Caco-2 (cell line): ENCODE measurements around the gene AGAP1. TPM values are rescaled to one million over a fixed set of nuclear protein-coding genes. Genes with fewer than 3 reads are reported as not detected.

ENCODE experiments used
- BruUV-seq: library from RNA; stranded (reverse); fragments of 400-500 nt; replicated peaks from 2 replicates; lab custom pipeline; 2021; lab: Mats Ljungman, UMichigan
- CTCF ChIA-PET: fragments of 300-600 bp; sonication (Branson Sonifier 250); formaldehyde crosslinking; loops from one replicate; lab custom pipeline; 2022; ENCODE audit warnings: antibody characterized with exemption; lab: Charles Lee
- POLR2A ChIA-PET: fragments of 300-600 bp; sonication (Branson Sonifier 250); formaldehyde crosslinking; loops from one replicate; lab custom pipeline; 2022; ENCODE audit warnings: antibody characterized with exemption; lab: Charles Lee
- DNase-seq, 2 experiments: peaks; one replicate each; pipeline versions ENCODE4 v3.0.0 to v3.0.0-alpha.2; 2020 to 2022
- H3K27me3 ChIP-seq: replicated peaks from 2 replicates; pipeline ENCODE4 v1.6.0; 2011; ENCODE audit warnings: low read length; ENCODE audit not compliant: control insufficient read depth, insufficient read depth
- H3K36me3 ChIP-seq: 2 replicates; pipeline ENCODE4 v1.5.1; 2011; ENCODE audit warnings: low read length; ENCODE audit not compliant: control insufficient read depth, insufficient read depth
- H3K4me1 ChIP-seq: fragments of 250-450 bp; sonication (Bioruptor Pico); 2 replicates; pipeline ENCODE4 v1.5.1; 2020; ENCODE audit warnings: mild to moderate bottlenecking
- H3K4me3 ChIP-seq: 2 replicates; pipeline ENCODE4 v1.5.1; 2011; ENCODE audit warnings: low read depth, mild to moderate bottlenecking, control low read depth, low read length
- H3K9me3 ChIP-seq: fragments of 250-450 bp; sonication (Bioruptor Pico); 2 replicates; pipeline ENCODE4 v1.5.1; 2020; ENCODE audit warnings: mild to moderate bottlenecking, moderate library complexity
- H3K27ac Mint-ChIP-seq: one replicate; pipeline ENCODE4 v1.8.0; 2022; ENCODE audit warnings: mixed read lengths; ENCODE audit not compliant: unreplicated experiment
- H3K27me3 Mint-ChIP-seq: one replicate; pipeline ENCODE4 v1.8.0; 2022; ENCODE audit warnings: mixed read lengths; ENCODE audit not compliant: insufficient read depth, unreplicated experiment
- H3K36me3 Mint-ChIP-seq: one replicate; pipeline ENCODE4 v1.8.0; 2022; ENCODE audit warnings: mild to moderate bottlenecking, mixed read lengths; ENCODE audit not compliant: insufficient read depth, unreplicated experiment
- H3K4me1 Mint-ChIP-seq: one replicate; pipeline ENCODE4 v1.8.0; 2022; ENCODE audit warnings: low read depth, mixed read lengths; ENCODE audit not compliant: unreplicated experiment
- H3K4me3 Mint-ChIP-seq: one replicate; pipeline ENCODE4 v1.8.0; 2022; ENCODE audit warnings: mild to moderate bottlenecking, moderate library complexity, mixed read lengths; ENCODE audit not compliant: unreplicated experiment
- H3K9me3 Mint-ChIP-seq: one replicate; pipeline ENCODE4 v1.8.0; 2022; ENCODE audit warnings: mixed read lengths; ENCODE audit not compliant: unreplicated experiment
- CTCF ChIP-seq, 2 experiments: fragments of 200-600 bp in 1 of 2; IDR thresholded peaks; 1 replicate in 1 of 2; 2 replicates in 1 of 2; pipeline versions ENCODE4 v1.5.1 to v1.8.0; 2011 to 2022; ENCODE audit warnings: antibody characterized with exemption in 1 of 2, control low read depth in 1 of 2, inconsistent platforms in 1 of 2, low read depth in 1 of 2, low read length in 1 of 2, mild to moderate bottlenecking in 1 of 2, moderate library complexity in 1 of 2; ENCODE audit not compliant: insufficient read depth in 1 of 2, severe bottlenecking in 1 of 2, unreplicated experiment in 1 of 2
- intact Hi-C: fragments of 100-400 bp; cut with micrococcal nuclease; formaldehyde crosslinking; loops from one replicate; pipeline ENCODE4 v1.10.0; 2022; ENCODE audit not compliant: unreplicated experiment
- total RNA-seq: library from RNA; stranded (reverse); gene quantifications from 2 replicates; pipeline ENCODE4 v1.2.3, GENCODE V29; 2022

AGAP1 gene
- total RNA-seq, 1 experiment from 2014 or later: 41.7 TPM

DNA sequence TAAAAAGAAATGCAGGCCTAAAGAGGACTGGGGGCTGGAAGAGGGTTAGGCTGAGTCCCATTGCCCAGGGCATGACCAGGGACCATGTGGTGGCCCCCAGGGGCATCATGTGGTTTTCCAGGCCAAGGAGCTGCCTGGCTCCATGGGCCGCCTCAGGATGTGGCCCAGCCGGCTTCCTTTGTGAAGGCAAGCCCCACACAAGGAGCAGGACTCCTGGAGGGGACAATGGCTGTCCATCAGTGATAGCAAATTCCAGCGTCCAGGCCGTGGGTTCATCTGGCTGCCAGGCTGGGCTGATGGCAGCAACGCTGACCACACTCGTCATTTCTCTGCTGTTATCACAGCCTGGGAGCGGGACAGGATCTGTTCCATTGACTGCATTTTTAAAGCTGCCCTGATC lies 591.8 kb downstream of the AGAP1 start:
- Mint-ChIP-seq H3K4me1 (no peaks in the 10 kb centered on the region), H3K27ac (no peak overlapping the region), H3K27me3 (no peaks in the 10 kb centered on the region), H3K4me3 (no peak overlapping the region), H3K36me3 (no peaks in the 10 kb centered on the region), H3K9me3 (no peaks in the 10 kb centered on the region)
- no peaks in the 10 kb centered on the region for H3K27me3 ChIP-seq
- intact Hi-C loops: no loop called here
- H3K36me3 ChIP-seq: no peaks in the 10 kb centered on the region
- ChIA-PET CTCF (no interaction called here), POLR2A (no interaction called here)
- no peak for TF ChIP-seq CTCF (IDR thresholded peaks at IDR 0.05; ENCODE audit: insufficient read depth in 1 of 2, low read depth in 1 of 2, low read length in 1 of 2, severe bottlenecking in 1 of 2, unreplicated experiment in 1 of 2)
- no peak for DNase-seq
- no peaks in the 10 kb centered on the region for H3K9me3 ChIP-seq
- BruUV-seq: no TSS peak
- no peak overlapping the region for H3K4me3 ChIP-seq
- H3K4me1 ChIP-seq: no peaks in the 10 kb centered on the region

- Histone ChIP-seq H3K9me3 (no peaks in the 10 kb centered on the region), H3K27me3 (no peaks in the 10 kb centered on the region), H3K4me3 (no peak overlapping the region), H3K36me3 (no peaks in the 10 kb centered on the region), H3K4me1 (no peaks in the 10 kb centered on the region)
- Mint-ChIP-seq H3K4me3 (no peak overlapping the region), H3K27me3 (no peaks in the 10 kb centered on the region), H3K36me3 (no peaks in the 10 kb centered on the region), H3K4me1 (no peaks in the 10 kb centered on the region), H3K9me3 (no peaks in the 10 kb centered on the region), H3K27ac (no peak overlapping the region)
- POLR2A ChIA-PET: no interaction called here
- no peak for DNase-seq
- BruUV-seq: no TSS peak
- no peak for TF ChIP-seq CTCF (IDR thresholded peaks at IDR 0.05; ENCODE audit: insufficient read depth in 1 of 2, low read depth in 1 of 2, low read length in 1 of 2, severe bottlenecking in 1 of 2, unreplicated experiment in 1 of 2)
- CTCF ChIA-PET: no interaction called here
- intact Hi-C loops: no loop called here
Measured at GRCh38 chr2:236086403-236086970, 592.6 kb downstream of the AGAP1 start.

DNA sequence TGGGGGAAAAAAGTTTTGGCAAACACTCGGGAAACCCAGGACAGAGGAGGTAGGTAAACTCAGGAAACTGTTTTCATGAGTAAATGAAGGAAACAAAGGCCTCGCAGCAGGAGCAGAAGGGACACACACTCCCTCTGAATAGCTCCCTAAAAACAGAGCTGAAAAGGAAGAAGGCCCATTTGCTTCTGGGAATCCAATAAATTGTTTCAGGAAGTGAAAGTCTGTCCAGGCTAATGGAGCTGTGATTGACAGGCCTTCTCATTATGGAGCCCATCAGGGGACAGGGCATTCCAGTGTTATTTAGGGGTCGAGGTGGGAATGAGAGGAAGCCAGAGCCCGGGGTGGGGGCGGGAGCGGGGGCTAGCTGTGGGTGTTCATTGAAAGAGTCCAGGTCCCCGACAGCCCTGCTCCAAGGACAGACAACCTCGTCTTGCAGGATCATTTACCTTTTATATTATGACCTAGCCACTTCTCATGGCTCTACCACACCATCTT lies 593.2 kb downstream of the AGAP1 start:
- H3K27me3 ChIP-seq: no peaks in the 10 kb centered on the region
- no peaks in the 10 kb centered on the region for H3K36me3 Mint-ChIP-seq
- CTCF ChIA-PET: no interaction called here
- no peaks in the 10 kb centered on the region for H3K9me3 ChIP-seq
- POLR2A ChIA-PET: no interaction called here
- no peak overlapping the region for H3K4me3 Mint-ChIP-seq
- H3K4me3 ChIP-seq: no peak overlapping the region
- no TSS peak for BruUV-seq
- TF ChIP-seq CTCF (IDR thresholded peaks at IDR 0.05; ENCODE audit: insufficient read depth in 1 of 2, low read depth in 1 of 2, low read length in 1 of 2, severe bottlenecking in 1 of 2, unreplicated experiment in 1 of 2): no peak
- H3K4me1 Mint-ChIP-seq: no peaks in the 10 kb centered on the region
- H3K27ac Mint-ChIP-seq: no peak overlapping the region
- DNase-seq: no peak
- H3K9me3 Mint-ChIP-seq: no peaks in the 10 kb centered on the region
- no peaks in the 10 kb centered on the region for H3K4me1 ChIP-seq
- intact Hi-C loops: no loop called here
- no peaks in the 10 kb centered on the region for H3K36me3 ChIP-seq
- no peaks in the 10 kb centered on the region for H3K27me3 Mint-ChIP-seq
